HFF-Myc (cell line): Measurements from ENCODE around the gene PCDHGA5.
"Not testable (repeated sequence)": the region's sequence is repeated elsewhere in the genome, so short reads cannot be mapped to it uniquely, and the experiment has no call there.

Experiments used
- DNase-seq: peaks from one replicate; pipeline ENCODE4 v3.0.0-alpha.2; 2011; ENCODE audit warnings: low read depth; ENCODE audit errors: extremely low read depth
- H3K4me3 ChIP-seq: replicated peaks from 2 replicates; pipeline ENCODE4 v1.5.1; 2011; ENCODE audit warnings: low read depth, mild to moderate bottlenecking, control low read depth, low read length
- CTCF ChIP-seq: IDR thresholded peaks from 2 replicates; pipeline ENCODE4 v1.5.1; 2012; ENCODE audit warnings: mild to moderate bottlenecking, low read depth, low read length, control low read depth; ENCODE audit errors: missing control alignments

The PCDHGA5 gene

GRCh38 chr5:141382469-141383294, 18.7 kb downstream of the PCDHGA5 start, which contains the start of gene PCDHGA7:
Gene PCDHGA7, plus strand, starts transcription at chr5:141382742. Its CDS starts 158 bp downstream, at chr5:141382900.
- peak within 1 kb of the TSS; percentile 51 for H3K4me3 ChIP-seq
- DNase-seq = no peak
- TF ChIP-seq CTCF = peak; percentile 47

- no peak for DNase-seq
- TF ChIP-seq CTCF = no peak
- peak overlapping the region; percentile 51 for H3K4me3 ChIP-seq
Observed at GRCh38 chr5:141383345-141383744, 19.4 kb downstream of the PCDHGA5 start.

GRCh38 chr5:141384471-141385267, 20.7 kb downstream of the PCDHGA5 start:
- no peak overlapping the region for H3K4me3 ChIP-seq
- TF ChIP-seq CTCF = no peak
- no peak for DNase-seq

- not testable (repeated sequence) for DNase-seq
- peak; percentile 41 for TF ChIP-seq CTCF
- peak within 1 kb of the TSS; percentile 25; the same call in 1 of the 2 replicates for H3K4me3 ChIP-seq
Observed at GRCh38 chr5:141387557-141388311, 23.8 kb downstream of the PCDHGA5 start, which contains the start of gene PCDHGB4. Gene PCDHGB4, plus strand, starts transcription at chr5:141387698. Its CDS starts 187 bp downstream, at chr5:141387885.

GRCh38 chr5:141388661-141389060, 24.7 kb downstream of the PCDHGA5 start:
- no peak overlapping the region for H3K4me3 ChIP-seq
- no peak for TF ChIP-seq CTCF

More at GRCh38 chr5:141388661-141389060, 24.7 kb downstream of the PCDHGA5 start:
- DNase-seq = no peak
